OCI-M2 (cell line): ENCODE results near the gene PAFAH2.

Source experiments
- DNase-seq: peaks from one replicate; lab custom pipeline; 2025; ENCODE audit not compliant: unreplicated experiment; lab: John Stamatoyannopoulos, UW

The PAFAH2 gene

GRCh38 chr1:26031611-26032220 lies 33.9 kb upstream of the PAFAH2 start:
- no peak for DNase-seq

DNA sequence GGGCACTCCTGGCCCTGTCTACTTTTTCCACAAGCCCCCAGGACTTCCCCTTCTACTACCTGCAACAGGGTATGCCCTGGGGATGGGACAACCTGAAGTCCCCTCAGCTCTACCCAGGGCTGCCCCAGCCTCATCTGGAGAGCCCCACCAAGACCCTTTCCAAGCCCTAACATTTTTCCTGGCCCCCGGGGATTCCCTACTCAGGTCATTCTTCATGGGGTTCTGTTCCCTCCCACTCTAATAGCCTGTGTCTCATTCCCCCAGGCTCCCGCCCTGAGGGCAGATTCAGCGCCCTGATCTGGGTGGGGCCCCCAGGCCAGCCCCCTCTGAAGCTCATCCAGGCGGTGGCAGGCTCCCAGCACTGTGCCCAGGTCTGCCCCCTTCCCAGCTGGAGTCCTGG lies 33.3 kb upstream of the PAFAH2 start:
- no peak for DNase-seq

- DNase-seq, result no peak
Measured at GRCh38 chr1:26029864-26030481, 32.1 kb upstream of the PAFAH2 start.

- no peak for DNase-seq
Measured at GRCh38 chr1:26029054-26029863, 31.4 kb upstream of the PAFAH2 start.

DNA sequence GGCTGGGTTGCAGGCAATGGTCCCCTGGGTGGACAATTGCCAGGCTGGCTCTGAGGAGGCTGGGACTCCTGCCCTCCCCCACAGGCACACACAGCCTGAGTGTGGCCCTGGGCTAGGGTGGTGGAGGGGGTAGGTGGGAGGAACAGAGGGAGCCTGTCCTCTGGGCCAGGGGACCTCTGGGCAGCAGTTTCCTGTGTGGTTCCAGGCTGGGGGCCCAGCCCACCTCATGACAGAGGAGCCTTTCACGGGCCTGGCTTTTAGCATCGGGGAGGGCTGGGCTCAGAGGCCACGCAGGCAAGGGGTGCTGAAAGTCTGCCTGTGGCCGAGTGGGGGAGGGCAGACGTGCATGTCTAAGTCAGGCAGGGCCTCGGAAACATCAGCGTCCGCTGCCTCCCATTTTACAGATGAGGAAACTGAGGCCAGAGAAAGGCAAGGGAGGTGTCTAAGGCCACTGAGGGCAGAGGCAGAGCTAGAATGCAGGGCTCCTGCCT lies 30.7 kb upstream of the PAFAH2 start:
- no peak for DNase-seq

GRCh38 chr1:26027716-26028489 lies 30.0 kb upstream of the PAFAH2 start:
- no peak for DNase-seq

DNA sequence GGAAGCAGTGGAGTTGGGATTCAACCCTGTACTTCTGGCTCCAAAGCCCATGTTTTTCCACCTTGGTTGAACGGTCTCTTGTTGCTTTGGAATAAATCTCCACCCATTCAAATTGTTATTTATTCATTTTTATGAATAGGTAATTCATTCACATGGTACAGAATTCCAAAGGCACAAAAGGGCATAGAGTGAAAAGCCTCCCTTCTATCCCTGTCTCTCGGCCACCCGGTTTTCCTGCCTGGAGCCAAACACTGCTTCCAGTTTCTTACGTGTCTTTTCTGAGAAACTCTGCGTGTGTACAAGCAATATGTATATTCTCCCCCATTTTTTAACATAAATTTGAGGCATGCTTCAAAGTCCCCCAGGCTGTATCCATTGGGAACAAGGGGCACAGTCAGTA lies 27.7 kb upstream of the PAFAH2 start:
- no peak for DNase-seq

GRCh38 chr1:26025060-26025459 lies 27.2 kb upstream of the PAFAH2 start:
- DNase-seq, result no peak

DNA sequence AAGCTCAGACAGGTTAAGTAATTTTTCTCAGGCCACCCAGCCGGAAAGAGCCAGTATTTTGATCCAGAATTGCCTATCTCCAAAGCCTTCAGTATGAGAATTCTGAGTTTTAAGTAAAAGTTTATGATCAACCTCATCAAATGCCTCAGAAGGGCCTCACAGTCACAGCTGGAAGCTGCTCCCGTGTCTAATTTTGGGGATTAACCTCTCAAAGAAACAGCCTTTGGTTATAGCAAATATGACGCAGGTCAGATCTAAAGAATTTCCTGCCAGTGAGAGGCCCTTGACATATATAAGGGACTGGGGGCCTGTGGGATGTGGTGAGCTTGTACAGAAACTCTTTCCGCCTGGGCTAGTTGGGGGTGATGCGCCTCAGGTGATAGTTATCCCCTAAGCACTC lies 26.0 kb upstream of the PAFAH2 start:
- DNase-seq, result no peak

GRCh38 chr1:26023009-26023408 lies 25.1 kb upstream of the PAFAH2 start:
- no peak for DNase-seq

DNA sequence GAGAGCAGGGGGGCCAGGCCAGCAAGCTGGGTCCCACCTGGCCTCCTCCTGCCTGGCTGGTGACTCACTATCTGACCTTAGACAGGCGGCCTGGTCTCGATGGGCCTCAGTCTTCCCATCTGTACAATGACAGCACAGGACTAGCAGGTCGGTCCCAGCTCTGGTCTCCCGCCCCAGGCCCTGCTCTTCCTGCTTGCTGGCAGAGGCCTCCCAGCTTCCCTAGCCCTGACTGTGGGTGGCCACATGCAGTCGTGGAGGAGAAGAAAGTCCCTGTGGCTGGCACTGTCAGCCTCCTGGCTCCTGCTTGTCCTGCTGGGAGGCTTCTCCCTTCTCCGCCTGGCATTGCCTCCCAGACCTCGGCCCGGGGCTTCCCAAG lies 24.5 kb upstream of the PAFAH2 start:
- DNase-seq, result no peak

GRCh38 chr1:26021647-26022403 lies 24.0 kb upstream of the PAFAH2 start, which contains the start of gene EXTL1:
Gene EXTL1, plus strand, starts transcription at chr1:26021775. Its CDS starts 872 bp downstream, at chr1:26022647.
- no peak for DNase-seq

DNA sequence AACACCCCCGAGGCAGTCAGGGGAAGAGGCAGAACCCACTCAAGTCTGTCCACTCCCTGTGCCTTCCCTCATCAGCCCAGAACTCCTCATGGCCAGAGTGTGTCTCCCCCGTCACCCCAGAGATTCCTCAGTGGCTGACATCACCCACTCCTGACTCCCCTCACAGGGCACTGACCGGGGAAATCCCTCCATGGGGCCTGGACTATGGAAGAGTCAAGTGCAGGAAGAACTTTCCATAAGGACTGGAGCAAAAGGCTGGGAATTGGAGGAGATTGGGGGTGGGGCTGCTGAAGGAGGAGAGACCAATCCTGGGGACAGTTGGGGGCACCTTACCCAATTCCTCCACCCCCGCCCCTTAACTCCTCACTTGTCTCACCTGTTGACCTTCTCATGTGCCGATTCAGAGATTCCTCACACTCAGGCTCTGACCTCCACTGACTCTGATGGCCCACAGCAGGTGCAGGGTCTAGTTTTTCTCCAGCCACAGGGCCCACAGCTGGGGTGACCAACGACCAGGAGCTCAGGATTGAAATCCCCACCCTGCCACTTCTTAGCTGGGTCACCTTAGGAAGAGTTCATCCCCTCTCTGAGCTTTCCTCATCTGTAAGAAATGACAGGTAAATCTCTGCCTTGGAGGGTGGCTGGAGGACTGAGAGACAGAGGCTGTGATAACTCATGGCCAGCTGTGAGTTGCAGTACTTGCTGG lies 23.2 kb upstream of the PAFAH2 start:
- no peak for DNase-seq

- no peak for DNase-seq
Measured at GRCh38 chr1:26020330-26020768, 22.5 kb upstream of the PAFAH2 start.

DNA sequence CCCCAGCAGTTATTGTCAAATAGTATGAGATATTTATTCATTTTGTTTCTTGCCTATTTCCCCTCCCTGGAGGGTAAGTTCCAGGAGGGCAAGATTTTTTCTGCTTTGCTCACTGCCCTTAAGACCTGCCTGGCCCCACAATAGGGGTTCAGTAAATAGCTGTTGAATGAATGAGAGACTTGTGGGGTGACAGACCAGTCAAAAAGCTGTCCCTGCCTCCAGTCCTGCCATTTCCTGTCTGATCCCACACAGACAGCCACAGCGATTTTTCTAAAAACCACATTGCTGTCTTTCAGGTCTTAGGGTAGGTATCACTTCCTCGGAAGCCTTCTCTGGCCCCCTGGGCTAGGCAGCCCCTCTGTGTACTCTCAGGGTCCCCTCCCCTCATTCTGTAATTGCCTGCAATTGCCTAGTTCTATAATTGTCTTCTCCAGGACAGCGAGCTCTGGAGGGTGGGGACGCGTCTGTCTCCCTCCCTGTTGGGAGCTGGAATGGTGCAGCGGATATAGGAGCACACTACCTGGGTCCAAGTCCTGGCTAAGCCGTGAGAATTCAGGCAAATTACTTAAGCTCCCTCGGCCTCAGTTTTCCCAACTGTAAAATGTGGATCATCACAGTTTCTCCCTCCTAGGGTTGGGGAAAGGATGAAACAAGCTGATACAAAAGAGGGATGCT lies 21.9 kb upstream of the PAFAH2 start:
- DNase-seq, result no peak

- DNase-seq, result no peak
Measured at GRCh38 chr1:26017606-26018005, 19.7 kb upstream of the PAFAH2 start.

- DNase-seq, result no peak
Measured at GRCh38 chr1:26016953-26017545, 19.2 kb upstream of the PAFAH2 start.

DNA sequence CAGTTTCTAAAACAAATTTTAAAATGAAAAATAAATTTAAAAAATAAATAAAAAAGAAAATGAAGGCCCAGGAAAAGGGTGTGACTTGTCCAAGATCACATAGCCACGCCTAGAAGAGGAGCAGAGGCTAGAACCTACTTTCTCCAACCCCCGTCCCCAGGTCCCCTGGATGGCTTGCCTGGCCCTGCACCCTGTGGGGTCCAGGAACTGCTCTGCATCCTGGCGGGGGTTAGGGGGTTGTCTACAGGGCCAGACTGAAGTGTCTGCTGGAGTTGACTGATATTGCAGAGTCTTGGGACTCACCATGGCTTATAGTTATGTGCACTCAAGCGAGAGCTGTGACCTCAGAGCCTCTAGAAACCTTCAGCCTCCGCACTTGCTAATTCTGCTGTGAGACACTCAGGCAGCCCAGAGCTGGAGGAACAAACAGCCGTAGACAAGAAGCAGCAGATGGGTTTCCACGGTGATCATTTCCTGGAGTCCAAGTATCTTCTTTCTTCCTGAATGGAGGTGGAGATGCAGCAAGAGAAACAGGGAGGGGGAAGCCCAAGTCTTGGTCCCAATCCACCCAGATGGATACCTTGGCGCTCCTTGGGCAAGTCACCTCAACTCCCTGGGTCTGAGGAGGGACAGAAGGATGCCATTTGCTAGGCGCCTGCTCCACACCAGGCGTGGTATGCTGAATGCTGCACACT lies 18.5 kb upstream of the PAFAH2 start:
- DNase-seq, result no peak
